ENCODE results near the gene MCM5.

- TF ChIP-seq POLR2A (IDR thresholded peaks at IDR 0.05) (no peak), CTCF (IDR thresholded peaks at IDR 0.05) (no peak)
These were observed 6.6 kb upstream of the MCM5 start for GRCh38 chr22:35393116-35394010.
